Activated CD8-positive, alpha-beta T cell treated with anti-CD3 and anti-CD28 coated beads for 36 hours (primary cell): Measurements from ENCODE around the gene SH3PXD2B. TPM values are rescaled to one million over a fixed set of nuclear protein-coding genes. Genes with fewer than 3 reads are reported as not detected.
"Not testable (repeated sequence)": the region's sequence is repeated elsewhere in the genome, so short reads cannot be mapped to it uniquely, and the experiment has no call there.

Experiments
- ATAC-seq: fragments of 200-7000 bp; cut with Tn5 transposase; one replicate; pipeline ENCODE4 v1.10.0; 2021; ENCODE audit warnings: mild to moderate bottlenecking, moderate library complexity
- CTCF ChIA-PET: fragments of 350-600 bp; sonication (Branson Sonifier 250); formaldehyde crosslinking; loops from one replicate; lab custom pipeline; 2021; ENCODE audit warnings: antibody characterized with exemption; lab: Charles Lee
- POLR2A ChIA-PET: fragments of 350-600 bp; sonication (Branson Sonifier 250); formaldehyde crosslinking; loops from one replicate; lab custom pipeline; 2021; ENCODE audit warnings: antibody characterized with exemption; lab: Charles Lee
- DNase-seq: peaks from one replicate; pipeline ENCODE4 v3.0.0-alpha.2; 2020
- H3K27ac Mint-ChIP-seq: one replicate; pipeline ENCODE4 v1.8.0; 2021; ENCODE audit warnings: mild to moderate bottlenecking, mixed read lengths
- H3K27me3 Mint-ChIP-seq: one replicate; pipeline ENCODE4 v1.8.0; 2021; ENCODE audit warnings: mixed read lengths
- H3K36me3 Mint-ChIP-seq: one replicate; pipeline ENCODE4 v1.8.0; 2021; ENCODE audit warnings: low read depth, mixed read lengths
- H3K4me1 Mint-ChIP-seq: one replicate; pipeline ENCODE4 v1.8.0; 2021; ENCODE audit warnings: low read depth, mixed read lengths
- H3K4me3 Mint-ChIP-seq: one replicate; pipeline ENCODE4 v1.8.0; 2021; ENCODE audit warnings: mild to moderate bottlenecking, moderate library complexity, mixed read lengths
- H3K9me3 Mint-ChIP-seq: one replicate; pipeline ENCODE4 v1.8.0; 2021; ENCODE audit warnings: mixed read lengths
- intact Hi-C: fragments of 100-400 bp; cut with micrococcal nuclease; formaldehyde crosslinking; loops from one replicate; pipeline ENCODE4 v1.10.0; 2022
- total RNA-seq, 2 experiments: library from RNA; stranded (reverse); gene quantifications; one replicate each; pipeline ENCODE4 v1.2.3, GENCODE V29; 2021
- TF ChIP-seq, protein P1 (sequence below): fragments of 200-600 bp; IDR thresholded peaks from one replicate; pipeline ENCODE4 v1.8.0; 2022; ENCODE audit warnings: antibody characterized with exemption, mild to moderate bottlenecking

Gene SH3PXD2B
- total RNA-seq, 2 experiments from 2014 or later, result 0.38 to 0.47 TPM

- ATAC-seq (no peak), DNase-seq (no peak)
- H3K4me1 Mint-ChIP-seq, result no peaks in the 10 kb centered on the region
- TF ChIP-seq, protein P1, sequence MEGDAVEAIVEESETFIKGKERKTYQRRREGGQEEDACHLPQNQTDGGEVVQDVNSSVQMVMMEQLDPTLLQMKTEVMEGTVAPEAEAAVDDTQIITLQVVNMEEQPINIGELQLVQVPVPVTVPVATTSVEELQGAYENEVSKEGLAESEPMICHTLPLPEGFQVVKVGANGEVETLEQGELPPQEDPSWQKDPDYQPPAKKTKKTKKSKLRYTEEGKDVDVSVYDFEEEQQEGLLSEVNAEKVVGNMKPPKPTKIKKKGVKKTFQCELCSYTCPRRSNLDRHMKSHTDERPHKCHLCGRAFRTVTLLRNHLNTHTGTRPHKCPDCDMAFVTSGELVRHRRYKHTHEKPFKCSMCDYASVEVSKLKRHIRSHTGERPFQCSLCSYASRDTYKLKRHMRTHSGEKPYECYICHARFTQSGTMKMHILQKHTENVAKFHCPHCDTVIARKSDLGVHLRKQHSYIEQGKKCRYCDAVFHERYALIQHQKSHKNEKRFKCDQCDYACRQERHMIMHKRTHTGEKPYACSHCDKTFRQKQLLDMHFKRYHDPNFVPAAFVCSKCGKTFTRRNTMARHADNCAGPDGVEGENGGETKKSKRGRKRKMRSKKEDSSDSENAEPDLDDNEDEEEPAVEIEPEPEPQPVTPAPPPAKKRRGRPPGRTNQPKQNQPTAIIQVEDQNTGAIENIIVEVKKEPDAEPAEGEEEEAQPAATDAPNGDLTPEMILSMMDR, result no peak
- H3K4me3 Mint-ChIP-seq, result no peak overlapping the region
- H3K9me3 Mint-ChIP-seq, result no peaks in the 10 kb centered on the region
- H3K27ac Mint-ChIP-seq, result no peak overlapping the region
- POLR2A ChIA-PET, result no interaction called here
- H3K36me3 Mint-ChIP-seq, result no peaks in the 10 kb centered on the region
- intact Hi-C loops, result loop anchor here (2.0 kb wide), 1 partner anchor 217 kb away; no protein-coding TSS in a partner anchor
- H3K27me3 Mint-ChIP-seq, result no peaks in the 10 kb centered on the region
- CTCF ChIA-PET, result interaction anchor here (0.7 to 6.2 kb wide), 9 partner anchors 20 to 235 kb away, joined by 3 to 65 read pairs (median 3); no protein-coding TSS in a partner anchor
Observed at GRCh38 chr5:172479784-172480115, 25.4 kb upstream of the SH3PXD2B start.

- ATAC-seq, result peak; percentile 98
- Mint-ChIP-seq H3K4me3 (no peak overlapping the region), H3K27me3 (no peaks in the 10 kb centered on the region), H3K9me3 (no peaks in the 10 kb centered on the region), H3K4me1 (no peaks in the 10 kb centered on the region), H3K27ac (no peak overlapping the region), H3K36me3 (no peaks in the 10 kb centered on the region)
- ChIA-PET POLR2A (no interaction called here), CTCF (interaction anchor here (0.7 to 6.2 kb wide), 9 partner anchors 20 to 219 kb away, joined by 3 to 65 read pairs (median 3); no protein-coding TSS in a partner anchor)
- peak; percentile 81 for DNase-seq
- TF ChIP-seq, protein P1, result peak; percentile 75
- intact Hi-C loops, result loop anchor here (2.0 kb wide), 1 partner anchor 218 kb away; no protein-coding TSS in a partner anchor
Observed at GRCh38 chr5:172479034-172479783, 24.9 kb upstream of the SH3PXD2B start.

GRCh38 chr5:172478695-172479033, 24.3 kb upstream of the SH3PXD2B start:
- H3K27me3 Mint-ChIP-seq, POLR2A ChIA-PET, ATAC-seq, DNase-seq, H3K9me3 Mint-ChIP-seq, H3K4me1 Mint-ChIP-seq, H3K27ac Mint-ChIP-seq, H3K4me3 Mint-ChIP-seq, H3K36me3 Mint-ChIP-seq: not testable (repeated sequence)
- intact Hi-C loops, result loop anchor here (2.0 kb wide), 1 partner anchor 218 kb away; no protein-coding TSS in a partner anchor
- CTCF ChIA-PET, result interaction anchor here (1.0 to 6.2 kb wide), 4 partner anchors 28 to 220 kb away, joined by 3 to 65 read pairs (median 3); no protein-coding TSS in a partner anchor

- DNase-seq (no peak), ATAC-seq (no peak)
- CTCF ChIA-PET, result interaction anchor here (1.1 to 6.2 kb wide), 2 partner anchors 217 to 220 kb away, joined by 3 to 65 read pairs; no protein-coding TSS in a partner anchor
- no peak overlapping the region for H3K27ac Mint-ChIP-seq
- TF ChIP-seq, protein P1, result no peak
- H3K4me3 Mint-ChIP-seq, result no peak overlapping the region
- H3K27me3 Mint-ChIP-seq, result peaks cover 2% of the 10 kb centered on the region
- POLR2A ChIA-PET, result no interaction called here
- no peaks in the 10 kb centered on the region for H3K4me1 Mint-ChIP-seq
- H3K9me3 Mint-ChIP-seq, result no peaks in the 10 kb centered on the region
- intact Hi-C loops, result loop anchor here (2.0 kb wide), 1 partner anchor 219 kb away; no protein-coding TSS in a partner anchor
- no peaks in the 10 kb centered on the region for H3K36me3 Mint-ChIP-seq
Observed at GRCh38 chr5:172478256-172478655, 23.9 kb upstream of the SH3PXD2B start.

GRCh38 chr5:172477466-172477865, 23.1 kb upstream of the SH3PXD2B start:
- no peak overlapping the region for H3K27ac Mint-ChIP-seq
- H3K9me3 Mint-ChIP-seq, result no peaks in the 10 kb centered on the region
- ATAC-seq, result no peak
- intact Hi-C loops, result no loop called here
- H3K4me1 Mint-ChIP-seq, result no peaks in the 10 kb centered on the region
- POLR2A ChIA-PET, result no interaction called here
- H3K27me3 Mint-ChIP-seq, result peaks cover 2% of the 10 kb centered on the region
- DNase-seq, result no peak
- H3K4me3 Mint-ChIP-seq, result no peak overlapping the region
- H3K36me3 Mint-ChIP-seq, result no peaks in the 10 kb centered on the region
- TF ChIP-seq, protein P1, result no peak
- CTCF ChIA-PET, result no interaction called here
